Measurements from ENCODE around the gene UPK1B.
"Not testable (repeated sequence)": the region's sequence is repeated elsewhere in the genome, so short reads cannot be mapped to it uniquely, and the experiment has no call there.

The UPK1B gene

GRCh38 chr3:119236756-119237155 lies 63.4 kb downstream of the UPK1B start:
- in situ Hi-C loops (cut with MboI; ENCODE audit: low sequenced_read_pairs, unreplicated experiment) = no loop called here
- no peak for DNase-seq (ENCODE audit: low spot score)
- TF ChIP-seq CTCF (IDR thresholded peaks at IDR 0.05; ENCODE audit: borderline replicate concordance, control extremely low read depth, extremely low read depth, insufficient read depth, missing control alignments) = no peak

GRCh38 chr3:119237299-119237698 lies 63.9 kb downstream of the UPK1B start:
- no peak for TF ChIP-seq CTCF (IDR thresholded peaks at IDR 0.05; ENCODE audit: borderline replicate concordance, control extremely low read depth, extremely low read depth, insufficient read depth, missing control alignments)
- in situ Hi-C loops (cut with MboI; ENCODE audit: low sequenced_read_pairs, unreplicated experiment) = no loop called here
- DNase-seq (ENCODE audit: low spot score) = no peak

GRCh38 chr3:119238363-119238762 lies 65.0 kb downstream of the UPK1B start:
- in situ Hi-C loops (cut with MboI; ENCODE audit: low sequenced_read_pairs, unreplicated experiment) = no loop called here
- no peak for TF ChIP-seq CTCF (IDR thresholded peaks at IDR 0.05; ENCODE audit: borderline replicate concordance, control extremely low read depth, extremely low read depth, insufficient read depth, missing control alignments)
- DNase-seq (ENCODE audit: low spot score) = no peak

- in situ Hi-C loops (cut with MboI; ENCODE audit: low sequenced_read_pairs, unreplicated experiment) = no loop called here
- no peak for DNase-seq (ENCODE audit: low spot score)
- TF ChIP-seq CTCF (IDR thresholded peaks at IDR 0.05; ENCODE audit: borderline replicate concordance, control extremely low read depth, extremely low read depth, insufficient read depth, missing control alignments) = no peak
These were observed 65.9 kb downstream of the UPK1B start for GRCh38 chr3:119239206-119239820.

GRCh38 chr3:119240101-119240590 lies 66.7 kb downstream of the UPK1B start:
- DNase-seq (ENCODE audit: low spot score) = peak; percentile 26
- no peak for TF ChIP-seq CTCF (IDR thresholded peaks at IDR 0.05; ENCODE audit: borderline replicate concordance, control extremely low read depth, extremely low read depth, insufficient read depth, missing control alignments)
- in situ Hi-C loops (cut with MboI; ENCODE audit: low sequenced_read_pairs, unreplicated experiment) = no loop called here

- in situ Hi-C loops (cut with MboI; ENCODE audit: low sequenced_read_pairs, unreplicated experiment) = no loop called here
- TF ChIP-seq CTCF (IDR thresholded peaks at IDR 0.05; ENCODE audit: borderline replicate concordance, control extremely low read depth, extremely low read depth, insufficient read depth, missing control alignments) = no peak
- DNase-seq (ENCODE audit: low spot score) = peak; percentile 91
These were observed 67.4 kb downstream of the UPK1B start, which contains the start of gene B4GALT4 for GRCh38 chr3:119240591-119241434. B4GALT4 (minus strand) TSS chr3:119240878; CDS start chr3:119230099, 10,779 bp downstream.

- in situ Hi-C loops (cut with MboI; ENCODE audit: low sequenced_read_pairs, unreplicated experiment); DNase-seq (ENCODE audit: low spot score): not testable (repeated sequence)
These were observed 69.1 kb downstream of the UPK1B start for GRCh38 chr3:119242387-119243057.

- in situ Hi-C loops (cut with MboI; ENCODE audit: low sequenced_read_pairs, unreplicated experiment); DNase-seq (ENCODE audit: low spot score): not testable (repeated sequence)
These were observed 69.7 kb downstream of the UPK1B start for GRCh38 chr3:119243058-119243529.

Measured in GM13976 (cell line).